Stomach smooth muscle (tissue), 2 donors: ENCODE measurements around the gene SLC35B1.

Experiments used
- H3K27ac ChIP-seq: one replicate; pipeline ENCODE4 v1.7.0; 2013; ENCODE audit warnings: mild to moderate bottlenecking, low read length, inconsistent platforms
- H3K27me3 ChIP-seq, 2 donors: one replicate each; pipeline ENCODE4 v1.7.0; 2013; ENCODE audit warnings: low read length in 2 of 2; ENCODE audit not compliant: insufficient read depth in 2 of 2, control insufficient read depth in 1 of 2
- H3K36me3 ChIP-seq, 2 donors: one replicate each; pipeline ENCODE4 v1.7.0; 2013; ENCODE audit warnings: low read length in 2 of 2; ENCODE audit not compliant: control insufficient read depth in 2 of 2, insufficient read depth in 2 of 2
- H3K4me1 ChIP-seq: one replicate; pipeline ENCODE4 v1.7.0; 2013; ENCODE audit warnings: low read length; ENCODE audit not compliant: control insufficient read depth, insufficient read depth
- H3K4me3 ChIP-seq, 2 donors: one replicate each; pipeline ENCODE4 v1.7.0; 2013; ENCODE audit warnings: low read length in 2 of 2
- H3K9ac ChIP-seq, 2 donors: one replicate each; pipeline ENCODE4 v1.7.0; 2013; ENCODE audit warnings: low read length in 2 of 2, mild to moderate bottlenecking in 1 of 2
- H3K9me3 ChIP-seq, 2 donors: one replicate each; pipeline ENCODE4 v1.7.0; 2013; ENCODE audit warnings: low read length in 2 of 2; ENCODE audit not compliant: control insufficient read depth in 2 of 2
- donor health status: healthy.
- donor health status: Pancreatic carcinoma.

Gene SLC35B1

DNA sequence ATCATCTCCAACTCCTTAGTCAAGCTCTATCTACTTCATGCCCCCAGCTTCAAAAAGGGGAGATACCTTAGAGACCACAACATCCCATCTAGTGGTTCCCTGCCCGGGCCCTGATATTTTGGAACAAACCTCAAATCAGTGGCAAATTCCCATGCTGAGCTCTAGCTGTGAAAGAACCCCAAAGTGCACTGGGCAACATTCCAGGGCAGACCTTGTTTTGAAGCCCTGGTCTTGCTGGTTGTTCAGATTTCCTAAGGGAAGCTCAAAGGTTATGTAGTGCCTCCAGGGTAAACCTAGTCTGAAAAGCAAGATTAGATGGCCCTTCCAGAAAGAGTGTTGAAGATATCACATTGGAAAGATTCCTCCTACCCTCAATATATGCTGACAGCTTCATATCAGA, 39.9 kb upstream of the SLC35B1 start:
- Histone ChIP-seq H3K4me1 (peaks cover 21% of the 10 kb centered on the region), H3K27ac (no peak overlapping the region), H3K9me3 (no peaks in the 10 kb centered on the region)

DNA sequence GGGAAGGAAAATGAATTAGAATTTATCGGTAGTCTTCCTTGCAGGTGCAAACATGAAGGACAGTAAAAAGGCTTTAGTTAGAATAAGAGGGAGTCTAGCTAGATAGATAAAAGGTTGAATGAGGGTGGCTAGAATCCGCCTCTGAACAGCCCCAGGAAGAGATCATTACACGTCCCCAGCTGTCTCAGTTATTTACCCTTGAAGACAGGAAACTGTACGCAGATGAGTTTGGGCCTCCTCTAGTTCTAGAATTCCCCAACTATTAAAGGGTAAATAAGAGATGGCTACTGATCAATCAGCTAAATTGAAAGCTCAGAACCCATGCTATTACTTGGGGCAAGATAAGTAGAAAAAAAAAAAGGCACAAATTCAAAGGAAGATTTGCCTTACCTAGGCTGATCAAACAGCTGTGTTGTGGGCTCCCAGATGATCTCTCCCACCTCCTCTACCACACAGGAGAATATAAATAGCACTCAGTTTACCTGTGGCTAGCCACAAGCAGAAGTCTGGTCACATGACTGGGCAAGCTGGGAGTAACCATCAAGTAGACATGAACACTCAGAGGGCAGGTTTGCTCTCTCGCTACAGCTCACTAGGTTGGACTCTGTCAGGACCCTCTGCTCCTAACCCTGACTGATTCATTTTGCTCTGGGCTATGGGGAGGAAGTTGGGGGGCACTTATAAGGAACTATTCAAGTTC, 39.2 kb upstream of the SLC35B1 start:
- Histone ChIP-seq H3K4me1 (peaks cover 28% of the 10 kb centered on the region), H3K4me3 (no peak overlapping the region), H3K9me3 (no peaks in the 10 kb centered on the region), H3K9ac (peak overlapping the region in 1 of 2 donors; percentile 22), H3K27me3 (no peaks in the 10 kb centered on the region), H3K27ac (no peak overlapping the region), H3K36me3 (peaks cover 4 to 7% of the 10 kb centered on the region in 2 donors)

More for the DNA sequence above, 39.9 kb upstream of the SLC35B1 start:
- Histone ChIP-seq H3K36me3 (peaks cover 4 to 7% of the 10 kb centered on the region in 2 donors), H3K9ac (no peak overlapping the region), H3K27me3 (no peaks in the 10 kb centered on the region), H3K4me3 (no peak overlapping the region)

DNA sequence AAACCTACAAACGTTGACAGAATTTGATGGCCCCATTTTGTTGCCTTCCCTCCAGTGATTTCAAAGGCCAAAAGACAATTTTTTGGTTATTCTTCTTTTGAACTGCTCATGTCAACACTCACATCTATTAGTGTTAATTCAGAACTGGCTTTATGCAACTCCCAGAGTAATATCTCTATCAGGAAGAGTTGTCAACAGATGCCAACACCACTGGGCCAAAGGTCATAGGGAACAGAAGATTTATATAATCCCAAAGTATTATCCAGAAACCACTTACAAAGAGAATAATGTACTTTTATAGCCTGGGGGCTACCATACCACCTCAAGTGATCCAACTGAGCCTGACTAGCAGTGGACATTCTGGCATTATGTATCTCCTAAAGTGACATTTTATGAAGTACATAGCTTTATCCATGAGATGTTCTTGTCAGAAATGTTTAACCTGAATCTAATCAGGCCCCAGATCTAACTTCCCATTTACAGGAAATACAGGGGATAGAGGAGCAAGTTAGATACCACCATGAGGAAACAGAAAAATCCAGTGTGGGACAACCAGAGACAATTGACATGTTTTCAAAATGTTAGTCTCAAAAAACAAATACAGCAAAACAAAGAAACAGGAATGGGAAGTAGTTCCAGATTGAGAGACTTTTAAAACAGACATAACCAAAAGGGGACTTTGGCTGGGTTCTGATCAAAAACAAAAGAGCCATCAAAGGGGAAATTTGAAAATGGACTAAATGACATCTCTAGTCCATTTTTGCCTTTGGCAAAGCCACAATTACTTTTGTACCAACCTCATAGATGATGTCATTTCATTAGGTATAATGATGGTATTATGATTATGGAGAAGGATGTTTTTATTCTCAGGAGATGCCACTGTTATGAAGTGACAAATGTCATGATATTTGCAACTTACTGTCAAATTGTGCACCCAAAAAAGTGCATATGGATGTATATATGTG, 37.7 kb upstream of the SLC35B1 start:
- Histone ChIP-seq H3K9me3 (no peaks in the 10 kb centered on the region), H3K27ac (no peak overlapping the region), H3K4me3 (no peak overlapping the region), H3K4me1 (peaks cover 40% of the 10 kb centered on the region), H3K27me3 (no peaks in the 10 kb centered on the region), H3K9ac (no peak overlapping the region), H3K36me3 (peaks cover 4 to 7% of the 10 kb centered on the region in 2 donors)

DNA sequence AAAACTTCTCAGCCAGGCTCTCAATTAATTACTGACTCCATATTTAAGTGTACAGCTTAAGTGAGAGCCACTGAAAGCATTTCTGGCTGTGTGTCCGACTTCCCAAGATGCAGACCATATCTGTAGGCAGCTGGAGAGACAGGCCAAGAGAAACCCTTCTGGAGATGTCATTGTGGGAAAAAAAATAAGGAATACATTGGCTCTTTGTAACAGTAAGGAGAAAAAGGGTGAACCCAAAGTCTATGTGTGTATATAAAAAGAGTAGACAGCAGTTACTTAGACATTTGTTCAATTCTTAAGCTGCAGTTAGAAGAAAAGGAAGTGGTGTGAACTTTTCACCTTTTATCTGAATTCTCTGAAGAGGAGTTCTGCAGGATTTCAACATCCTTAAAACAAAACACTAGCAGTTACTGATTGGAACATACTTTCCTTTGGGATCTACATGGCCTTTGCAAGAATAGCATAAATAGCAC, 34.4 kb upstream of the SLC35B1 start:
- Histone ChIP-seq H3K4me3 (no peak overlapping the region), H3K9me3 (no peaks in the 10 kb centered on the region), H3K27me3 (no peaks in the 10 kb centered on the region), H3K9ac (no peak overlapping the region), H3K27ac (peak overlapping the region; percentile 99), H3K4me1 (peaks cover 65% of the 10 kb centered on the region), H3K36me3 (no peaks in the 10 kb centered on the region)

DNA sequence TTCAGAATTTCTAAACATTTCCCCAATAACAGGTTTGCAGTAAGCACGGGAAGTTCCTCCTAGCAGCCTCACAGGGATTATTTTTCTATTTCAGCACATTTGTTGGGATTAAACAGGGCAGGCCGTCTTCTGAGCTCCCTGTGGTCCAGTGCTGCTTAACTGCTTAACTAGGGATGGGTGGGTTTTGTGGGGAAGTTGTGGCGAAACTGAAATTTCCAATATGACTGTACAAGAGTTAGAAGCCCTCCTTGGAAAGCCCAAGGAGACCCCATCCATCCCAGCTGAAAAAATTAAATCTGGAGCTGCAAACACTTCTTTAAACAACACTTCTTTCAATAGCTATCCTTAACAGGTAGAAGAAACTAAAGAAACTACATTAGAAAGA, 33.9 kb upstream of the SLC35B1 start:
- H3K27me3 ChIP-seq, result no peaks in the 10 kb centered on the region
- H3K4me3 ChIP-seq, result peak overlapping the region; percentile 50 to 55
- H3K4me1 ChIP-seq, result peaks cover 69% of the 10 kb centered on the region
- H3K9ac ChIP-seq, result peak overlapping the region; percentile 49 to 58
- H3K27ac ChIP-seq, result peak overlapping the region; percentile 99
- H3K36me3 ChIP-seq, result no peaks in the 10 kb centered on the region
- H3K9me3 ChIP-seq, result no peaks in the 10 kb centered on the region

DNA sequence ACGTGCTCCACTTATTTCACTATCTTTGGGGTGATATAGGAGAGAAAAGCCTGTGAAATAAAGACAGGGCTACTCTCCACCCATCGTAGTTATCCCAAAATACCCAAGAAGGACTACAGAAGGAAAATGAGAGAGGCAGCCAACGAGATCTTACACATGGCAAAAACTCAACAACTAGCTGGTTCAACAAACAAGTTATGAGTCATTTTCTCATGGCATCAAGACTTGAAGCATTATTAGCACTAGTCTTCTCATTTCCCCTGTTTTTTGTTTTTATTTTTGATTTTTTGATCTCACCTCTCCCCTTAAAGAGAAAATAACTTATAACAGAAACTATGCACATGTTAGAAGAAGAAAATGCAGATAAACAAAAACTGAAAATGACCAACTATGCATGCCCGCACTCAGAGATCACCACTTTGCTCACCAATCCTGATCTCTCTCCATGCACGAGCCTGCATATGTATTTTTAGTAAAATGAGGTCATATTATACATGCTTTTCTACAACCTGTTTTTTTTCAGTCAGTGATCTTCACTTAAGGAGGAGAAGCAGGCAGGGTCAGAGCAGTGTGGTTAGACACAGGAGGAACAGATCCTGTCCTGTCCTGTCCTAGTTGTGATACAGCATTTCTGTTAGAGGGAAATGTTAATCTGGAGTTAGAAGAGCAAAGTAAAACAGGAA, 33.4 kb upstream of the SLC35B1 start:
- no peaks in the 10 kb centered on the region for H3K27me3 ChIP-seq
- peak overlapping the region; percentile 54 to 71 for H3K9ac ChIP-seq
- no peaks in the 10 kb centered on the region for H3K9me3 ChIP-seq
- peak overlapping the region; percentile 52 to 55 for H3K4me3 ChIP-seq
- peaks cover 72% of the 10 kb centered on the region for H3K4me1 ChIP-seq
- H3K36me3 ChIP-seq, result no peaks in the 10 kb centered on the region
- H3K27ac ChIP-seq, result peak overlapping the region; percentile 99

DNA sequence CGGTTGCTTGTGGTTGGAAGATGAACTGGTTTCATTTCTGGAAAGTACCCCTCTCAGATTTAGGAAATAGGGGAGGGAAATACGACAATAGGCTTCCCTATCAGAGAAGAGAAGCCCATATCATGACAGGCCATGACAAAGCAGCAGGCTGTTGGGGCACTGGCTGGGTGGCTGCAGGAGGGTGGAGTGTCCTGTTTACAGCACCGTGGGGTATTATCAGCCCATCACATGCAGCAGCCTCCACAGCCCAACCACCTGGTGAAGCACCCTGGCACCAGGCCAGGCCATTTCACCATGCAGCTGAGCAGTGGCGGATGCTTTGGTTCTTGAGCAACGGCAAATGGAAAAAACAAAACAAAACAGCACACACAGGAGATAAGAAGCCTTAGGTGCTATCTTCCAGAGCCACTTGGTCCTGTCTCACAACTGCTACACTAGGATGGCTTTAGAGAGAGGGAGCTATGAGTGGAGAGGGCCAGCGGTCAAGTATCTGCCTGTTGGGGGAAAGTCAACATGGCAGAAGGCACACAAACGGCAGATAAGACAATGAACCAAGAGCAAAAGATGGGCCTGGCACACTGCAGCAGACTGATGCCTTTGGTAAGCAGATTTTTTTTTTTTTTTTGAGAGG, 32.0 kb upstream of the SLC35B1 start:
- peaks cover 72% of the 10 kb centered on the region for H3K4me1 ChIP-seq
- H3K36me3 ChIP-seq, result no peaks in the 10 kb centered on the region
- no peaks in the 10 kb centered on the region for H3K27me3 ChIP-seq
- peak overlapping the region; percentile 99 for H3K27ac ChIP-seq
- H3K9ac ChIP-seq, result no peak overlapping the region
- H3K9me3 ChIP-seq, result no peaks in the 10 kb centered on the region
- peak overlapping the region in 1 of 2 donors; percentile 44 for H3K4me3 ChIP-seq

DNA sequence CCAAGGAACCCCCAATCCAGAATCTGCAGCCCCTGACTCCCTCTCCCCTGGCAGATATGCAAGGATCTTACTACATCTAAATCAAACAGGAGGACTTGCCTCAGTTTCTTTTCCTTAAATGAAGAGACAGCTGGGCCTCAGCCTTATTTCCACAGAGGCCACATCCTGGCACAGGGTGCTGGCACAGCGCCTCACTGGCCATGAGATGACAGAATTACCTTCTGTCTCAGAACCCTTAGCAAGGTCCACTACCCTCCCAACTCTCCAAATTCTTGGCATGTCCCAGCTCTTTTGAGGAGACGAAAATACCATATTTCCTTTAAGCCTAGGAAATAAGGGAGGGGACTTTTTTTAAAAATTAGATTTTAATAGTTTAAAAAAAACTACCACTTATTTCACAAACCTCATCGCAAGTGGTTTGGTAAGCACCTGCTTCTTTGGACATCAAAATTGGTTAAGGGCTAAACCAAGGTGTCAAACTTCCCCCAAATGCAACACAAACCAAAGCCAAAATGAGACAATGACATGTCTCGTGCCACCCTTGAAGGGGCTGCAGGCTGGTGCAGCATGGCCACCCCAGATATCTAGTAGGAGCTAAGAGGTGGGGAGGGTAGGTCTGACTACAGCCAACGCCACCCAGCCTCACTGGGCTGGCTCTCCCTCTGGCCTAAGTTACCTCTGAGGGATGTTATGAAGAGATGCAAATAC, 30.8 kb upstream of the SLC35B1 start:
- Histone ChIP-seq H3K4me3 (peak overlapping the region in 1 of 2 donors; percentile 44), H3K27ac (peak overlapping the region; percentile 99), H3K36me3 (no peaks in the 10 kb centered on the region), H3K9me3 (no peaks in the 10 kb centered on the region), H3K27me3 (no peaks in the 10 kb centered on the region), H3K9ac (no peak overlapping the region), H3K4me1 (peaks cover 65% of the 10 kb centered on the region)

DNA sequence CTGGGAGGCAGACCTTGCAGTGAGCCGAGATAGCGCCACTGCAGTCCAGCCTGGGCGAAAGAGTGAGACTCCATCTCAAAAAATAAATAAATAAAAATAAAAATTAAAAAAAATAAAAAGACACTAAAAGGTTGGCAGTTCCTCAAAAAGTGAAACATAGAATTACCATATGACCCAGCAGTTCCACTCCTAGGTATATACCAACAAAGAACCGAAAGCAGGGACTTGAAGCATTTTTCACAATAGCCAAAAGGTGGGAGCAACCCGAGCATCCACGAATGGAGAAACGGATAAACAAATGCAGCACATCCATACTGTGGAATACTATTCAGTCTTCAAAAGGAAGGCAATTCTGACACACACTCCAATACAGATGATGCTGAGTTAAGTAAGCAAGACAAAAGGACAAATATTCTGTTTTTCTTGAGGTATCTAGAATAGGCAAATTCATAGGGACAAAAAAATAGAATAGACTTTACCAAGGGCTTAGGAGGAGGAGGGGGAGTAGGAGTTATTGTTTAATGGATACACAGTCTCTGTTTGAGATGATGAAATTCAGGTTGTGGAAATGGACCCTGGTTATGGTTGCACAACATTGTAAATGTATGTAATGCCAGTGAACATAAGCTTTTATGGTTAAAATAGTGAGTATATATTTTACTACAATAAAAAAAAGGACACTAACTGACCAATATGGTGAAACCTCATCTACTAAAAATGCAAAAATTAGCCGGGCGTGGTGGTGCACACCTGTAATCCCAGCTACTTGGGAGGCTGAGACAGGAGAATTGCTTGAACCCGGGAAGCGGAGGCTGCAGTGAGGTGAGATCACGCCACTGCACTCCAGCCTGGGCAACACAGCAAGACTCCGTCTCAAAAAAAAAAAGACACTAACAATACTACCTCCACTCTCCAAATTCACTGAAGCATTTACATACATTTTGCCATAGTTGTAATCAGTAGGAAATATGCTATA, 27.0 kb upstream of the SLC35B1 start:
- Histone ChIP-seq H3K4me3 (no peak overlapping the region), H3K4me1 (peaks cover 54% of the 10 kb centered on the region)

More for the DNA sequence above, 27.0 kb upstream of the SLC35B1 start:
- no peak overlapping the region for H3K27ac ChIP-seq
- no peaks in the 10 kb centered on the region for H3K9me3 ChIP-seq
- no peaks in the 10 kb centered on the region for H3K27me3 ChIP-seq
- peaks cover 0 to 3% of the 10 kb centered on the region in 2 donors for H3K36me3 ChIP-seq
- H3K9ac ChIP-seq, result no peak overlapping the region
